ENCODE measurements around the gene ACKR2. TPM values are rescaled to one million over a fixed set of nuclear protein-coding genes. Genes with fewer than 3 reads are reported as not detected.

ACKR2 gene
- polyA plus RNA-seq, 1 of the 3 experiments (the other 2 are of a cell fraction): 0.10 TPM

- H3K9me2 ChIP-seq: no peaks in the 10 kb centered on the region
- CTCF ChIA-PET: no interaction called here
- no peaks in the 10 kb centered on the region for H3F3A ChIP-seq (replicated peaks; ENCODE audit: insufficient read depth)
- 95% methylated on average over 1 of the region's 2 CpGs for WGBS (ENCODE audit: low lambda C conversion rate)
- no peak overlapping the region for H3K4me3 ChIP-seq (ENCODE audit: low read depth in 2 of 2, low read length in 1 of 2)
- no peak overlapping the region for H3K27ac ChIP-seq (ENCODE audit: low read depth in 2 of 2, low read length in 1 of 2)
- DNase-seq: no peak
- H3K79me2 ChIP-seq (ENCODE audit: insufficient read depth): no peaks in the 10 kb centered on the region
- no peaks in the 10 kb centered on the region for H3K36me3 ChIP-seq (replicated peaks in 1 of 2; ENCODE audit: control insufficient read depth in 1 of 2, insufficient read depth in 2 of 2, low read length in 1 of 2)
- H3K9me3 ChIP-seq: no peaks in the 10 kb centered on the region; the same call in 1 of the 2 replicates
- H3K9ac ChIP-seq: no peak overlapping the region
- no peaks in the 10 kb centered on the region; the same call in 1 of the 2 replicates for H3K27me3 ChIP-seq (ENCODE audit: insufficient read depth)
- no peak overlapping the region for H2AFZ ChIP-seq (ENCODE audit: low read depth)
- no peaks in the 10 kb centered on the region for H4K20me1 ChIP-seq (ENCODE audit: insufficient read depth)
- H3K4me1 ChIP-seq (ENCODE audit: control insufficient read depth in 1 of 2, insufficient read depth in 2 of 2, low read depth in 1 of 2, low read length in 1 of 2): no peaks in the 10 kb centered on the region; a peak in 1 of 4 replicates
- POLR2A ChIA-PET: no interaction called here
- TF ChIP-seq, protein P1, sequence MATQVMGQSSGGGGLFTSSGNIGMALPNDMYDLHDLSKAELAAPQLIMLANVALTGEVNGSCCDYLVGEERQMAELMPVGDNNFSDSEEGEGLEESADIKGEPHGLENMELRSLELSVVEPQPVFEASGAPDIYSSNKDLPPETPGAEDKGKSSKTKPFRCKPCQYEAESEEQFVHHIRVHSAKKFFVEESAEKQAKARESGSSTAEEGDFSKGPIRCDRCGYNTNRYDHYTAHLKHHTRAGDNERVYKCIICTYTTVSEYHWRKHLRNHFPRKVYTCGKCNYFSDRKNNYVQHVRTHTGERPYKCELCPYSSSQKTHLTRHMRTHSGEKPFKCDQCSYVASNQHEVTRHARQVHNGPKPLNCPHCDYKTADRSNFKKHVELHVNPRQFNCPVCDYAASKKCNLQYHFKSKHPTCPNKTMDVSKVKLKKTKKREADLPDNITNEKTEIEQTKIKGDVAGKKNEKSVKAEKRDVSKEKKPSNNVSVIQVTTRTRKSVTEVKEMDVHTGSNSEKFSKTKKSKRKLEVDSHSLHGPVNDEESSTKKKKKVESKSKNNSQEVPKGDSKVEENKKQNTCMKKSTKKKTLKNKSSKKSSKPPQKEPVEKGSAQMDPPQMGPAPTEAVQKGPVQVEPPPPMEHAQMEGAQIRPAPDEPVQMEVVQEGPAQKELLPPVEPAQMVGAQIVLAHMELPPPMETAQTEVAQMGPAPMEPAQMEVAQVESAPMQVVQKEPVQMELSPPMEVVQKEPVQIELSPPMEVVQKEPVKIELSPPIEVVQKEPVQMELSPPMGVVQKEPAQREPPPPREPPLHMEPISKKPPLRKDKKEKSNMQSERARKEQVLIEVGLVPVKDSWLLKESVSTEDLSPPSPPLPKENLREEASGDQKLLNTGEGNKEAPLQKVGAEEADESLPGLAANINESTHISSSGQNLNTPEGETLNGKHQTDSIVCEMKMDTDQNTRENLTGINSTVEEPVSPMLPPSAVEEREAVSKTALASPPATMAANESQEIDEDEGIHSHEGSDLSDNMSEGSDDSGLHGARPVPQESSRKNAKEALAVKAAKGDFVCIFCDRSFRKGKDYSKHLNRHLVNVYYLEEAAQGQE (IDR thresholded peaks at IDR 0.05; ENCODE audit: low read depth, low read length): no peak
- TF ChIP-seq ZBTB33 (IDR thresholded peaks at IDR 0.05; ENCODE audit: borderline replicate concordance, low read depth): no peak
- TF ChIP-seq RFX5 (IDR thresholded peaks at IDR 0.05; ENCODE audit: low read length): no peak
- no peak for TF ChIP-seq RAD21 (IDR thresholded peaks at IDR 0.05; ENCODE audit: low read length)
- no peak for TF ChIP-seq RXRA (IDR thresholded peaks at IDR 0.05; ENCODE audit: borderline replicate concordance, low read depth)
- no peak for TF ChIP-seq TCF12 (IDR thresholded peaks at IDR 0.05)
- no peak for TF ChIP-seq RCOR1 (IDR thresholded peaks at IDR 0.05; ENCODE audit: low read length)
- H3K4me2 ChIP-seq: no peak overlapping the region
Measured at GRCh38 chr3:42911551-42911950, 102.3 kb downstream of the ACKR2 start.

GRCh38 chr3:42914771-42915515 is 105.7 kb downstream of the ACKR2 start:
- DNase-seq: no peak
- no peak overlapping the region for H3K4me2 ChIP-seq
- no peaks in the 10 kb centered on the region for H3K79me2 ChIP-seq (ENCODE audit: insufficient read depth)
- no peaks in the 10 kb centered on the region for H4K20me1 ChIP-seq (ENCODE audit: insufficient read depth)
- no peak overlapping the region for H2AFZ ChIP-seq (ENCODE audit: low read depth)
- H3K9me2 ChIP-seq: no peaks in the 10 kb centered on the region
- no peak overlapping the region for H3K9ac ChIP-seq
- H3K4me3 ChIP-seq (ENCODE audit: low read depth in 2 of 2, low read length in 1 of 2): no peak overlapping the region
- ChIA-PET POLR2A (no interaction called here), CTCF (no interaction called here)
- H3F3A ChIP-seq (replicated peaks; ENCODE audit: insufficient read depth): no peaks in the 10 kb centered on the region
- H3K36me3 ChIP-seq (replicated peaks in 1 of 2; ENCODE audit: control insufficient read depth in 1 of 2, insufficient read depth in 2 of 2, low read length in 1 of 2): no peaks in the 10 kb centered on the region
- H3K4me1 ChIP-seq (ENCODE audit: control insufficient read depth in 1 of 2, insufficient read depth in 2 of 2, low read depth in 1 of 2, low read length in 1 of 2): no peaks in the 10 kb centered on the region
- H3K27ac ChIP-seq (ENCODE audit: low read depth in 2 of 2, low read length in 1 of 2): no peak overlapping the region
- no peaks in the 10 kb centered on the region for H3K27me3 ChIP-seq (ENCODE audit: insufficient read depth)
- WGBS (ENCODE audit: low lambda C conversion rate): 65% methylated on average over 8 of the region's 8 CpGs
- no peaks in the 10 kb centered on the region; the same call in 1 of the 2 replicates for H3K9me3 ChIP-seq
- TF ChIP-seq USF1 (IDR thresholded peaks at IDR 0.05; ENCODE audit: borderline replicate concordance, low read depth): no peak
- TF ChIP-seq FOXJ3 (CRISPR knock-in tag; IDR thresholded peaks at IDR 0.05): no peak
- TF ChIP-seq, protein P2, sequence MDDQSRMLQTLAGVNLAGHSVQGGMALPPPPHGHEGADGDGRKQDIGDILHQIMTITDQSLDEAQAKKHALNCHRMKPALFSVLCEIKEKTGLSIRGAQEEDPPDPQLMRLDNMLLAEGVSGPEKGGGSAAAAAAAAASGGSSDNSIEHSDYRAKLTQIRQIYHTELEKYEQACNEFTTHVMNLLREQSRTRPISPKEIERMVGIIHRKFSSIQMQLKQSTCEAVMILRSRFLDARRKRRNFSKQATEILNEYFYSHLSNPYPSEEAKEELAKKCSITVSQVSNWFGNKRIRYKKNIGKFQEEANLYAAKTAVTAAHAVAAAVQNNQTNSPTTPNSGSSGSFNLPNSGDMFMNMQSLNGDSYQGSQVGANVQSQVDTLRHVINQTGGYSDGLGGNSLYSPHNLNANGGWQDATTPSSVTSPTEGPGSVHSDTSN (IDR thresholded peaks at IDR 0.05): no peak
- TF ChIP-seq, protein P1 (IDR thresholded peaks at IDR 0.05; ENCODE audit: low read depth, low read length): no peak
- TF ChIP-seq TAF1 (IDR thresholded peaks at IDR 0.05; ENCODE audit: borderline replicate concordance, low read depth, low read length): no peak
- no peak for TF ChIP-seq TCF12 (IDR thresholded peaks at IDR 0.05)
- no peak for TF ChIP-seq EZH2phosphoT487 (IDR thresholded peaks at IDR 0.05; ENCODE audit: borderline replicate concordance, low read depth)
